Medulla oblongata (tissue), 1 donor: ENCODE data around the gene OR8A1.
"Not testable (repeated sequence)": the region's sequence is repeated elsewhere in the genome, so short reads cannot be mapped to it uniquely, and the experiment has no call there.

Experiments used
- DNase-seq: peaks from one replicate; pipeline ENCODE4 v3.0.0-alpha.2; 2015; ENCODE audit errors: extremely low spot score

Gene OR8A1

GRCh38 chr11:124592627-124593026, 22.8 kb downstream of the OR8A1 start:
- DNase-seq = no peak

- no peak for DNase-seq
Measured at GRCh38 chr11:124595302-124595701, 25.5 kb downstream of the OR8A1 start.

GRCh38 chr11:124597626-124598025, 27.8 kb downstream of the OR8A1 start:
- DNase-seq = no peak

GRCh38 chr11:124600621-124601320, 31.0 kb downstream of the OR8A1 start:
- DNase-seq = no peak

GRCh38 chr11:124602193-124602592, 32.4 kb downstream of the OR8A1 start:
- no peak for DNase-seq

- not testable (repeated sequence) for DNase-seq
Measured at GRCh38 chr11:124602723-124603122, 32.9 kb downstream of the OR8A1 start.

GRCh38 chr11:124605719-124606118, 35.9 kb downstream of the OR8A1 start:
- DNase-seq = peak; percentile 71

- no peak for DNase-seq
Measured at GRCh38 chr11:124608147-124608546, 38.4 kb downstream of the OR8A1 start.

GRCh38 chr11:124610295-124610694, 40.5 kb downstream of the OR8A1 start:
- no peak for DNase-seq

GRCh38 chr11:124611064-124611463, 41.3 kb downstream of the OR8A1 start, which contains the start of gene PANX3:
TSS of gene PANX3 (plus strand) at chr11:124611428. CDS start at chr11:124611557, 129 bp downstream.
- no peak for DNase-seq

GRCh38 chr11:124612045-124612444, 42.2 kb downstream of the OR8A1 start:
- DNase-seq = no peak

- no peak for DNase-seq
Measured at GRCh38 chr11:124612567-124613246, 42.9 kb downstream of the OR8A1 start.

GRCh38 chr11:124618863-124619262, 49.1 kb downstream of the OR8A1 start:
- no peak for DNase-seq
